Measurements from ENCODE around the gene QPRT. TPM values are rescaled to one million over a fixed set of nuclear protein-coding genes. Genes with fewer than 3 reads are reported as not detected.
"Not testable (repeated sequence)": the region's sequence is repeated elsewhere in the genome, so short reads cannot be mapped to it uniquely, and the experiment has no call there.

The QPRT gene
- total and polyA plus RNA-seq, 2 donors (not counting 1 experiment from before 2014, with no cell fraction given) = 0.06 to 0.22 TPM

DNA sequence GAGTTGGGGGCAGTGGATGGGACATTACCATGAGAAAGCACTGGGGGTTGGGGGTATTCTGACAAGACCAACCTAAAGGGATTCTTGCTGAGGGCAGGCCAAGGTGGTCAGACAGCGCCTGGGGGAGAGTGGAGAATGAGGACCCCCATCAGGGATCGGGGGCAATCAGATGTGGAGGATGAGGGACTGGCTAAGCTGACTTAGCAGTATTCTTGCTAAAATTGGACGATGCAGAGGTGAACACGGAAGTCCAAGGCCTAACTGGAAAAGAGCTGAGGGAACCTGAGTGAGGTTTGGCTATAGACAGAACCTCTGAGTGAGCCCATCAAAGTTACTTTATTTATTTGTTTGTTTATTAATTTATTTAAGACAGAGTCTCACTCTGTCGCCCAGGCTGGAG is 9.2 kb downstream of the QPRT start:
- no peak for TF ChIP-seq EZH2 (IDR thresholded peaks at IDR 0.05; ENCODE audit: borderline replicate concordance, insufficient read depth, low read depth, low read length, poor library complexity, severe bottlenecking)
- TF ChIP-seq, protein P1, sequence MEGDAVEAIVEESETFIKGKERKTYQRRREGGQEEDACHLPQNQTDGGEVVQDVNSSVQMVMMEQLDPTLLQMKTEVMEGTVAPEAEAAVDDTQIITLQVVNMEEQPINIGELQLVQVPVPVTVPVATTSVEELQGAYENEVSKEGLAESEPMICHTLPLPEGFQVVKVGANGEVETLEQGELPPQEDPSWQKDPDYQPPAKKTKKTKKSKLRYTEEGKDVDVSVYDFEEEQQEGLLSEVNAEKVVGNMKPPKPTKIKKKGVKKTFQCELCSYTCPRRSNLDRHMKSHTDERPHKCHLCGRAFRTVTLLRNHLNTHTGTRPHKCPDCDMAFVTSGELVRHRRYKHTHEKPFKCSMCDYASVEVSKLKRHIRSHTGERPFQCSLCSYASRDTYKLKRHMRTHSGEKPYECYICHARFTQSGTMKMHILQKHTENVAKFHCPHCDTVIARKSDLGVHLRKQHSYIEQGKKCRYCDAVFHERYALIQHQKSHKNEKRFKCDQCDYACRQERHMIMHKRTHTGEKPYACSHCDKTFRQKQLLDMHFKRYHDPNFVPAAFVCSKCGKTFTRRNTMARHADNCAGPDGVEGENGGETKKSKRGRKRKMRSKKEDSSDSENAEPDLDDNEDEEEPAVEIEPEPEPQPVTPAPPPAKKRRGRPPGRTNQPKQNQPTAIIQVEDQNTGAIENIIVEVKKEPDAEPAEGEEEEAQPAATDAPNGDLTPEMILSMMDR (IDR thresholded peaks at IDR 0.05) = no peak
- DNase-seq (no peak), ATAC-seq (ENCODE audit: low read depth) (no peak)
- Histone ChIP-seq H3K4me3 (ENCODE audit: control extremely low read depth in 1 of 5, extremely low read depth in 1 of 5, insufficient read depth in 1 of 5, low read depth in 2 of 5, low read length in 4 of 5) (no peak overlapping the region), H3K27ac (ENCODE audit: low read length in 2 of 2) (no peak overlapping the region), H3K4me1 (ENCODE audit: control insufficient read depth in 2 of 2, insufficient read depth in 2 of 2, low read length in 2 of 2) (peaks cover 0 to 11% of the 10 kb centered on the region in 2 donors), H3K9ac (ENCODE audit: low read length) (no peak overlapping the region), H3K4me2 (replicated peaks; ENCODE audit: low read depth, low read length, poor library complexity, severe bottlenecking) (no peak overlapping the region), H3K79me2 (ENCODE audit: control insufficient read depth, insufficient read depth, low read length) (no peaks in the 10 kb centered on the region), H4K20me1 (ENCODE audit: control insufficient read depth, insufficient read depth, low read length, poor library complexity, severe bottlenecking) (no peaks in the 10 kb centered on the region), H3K27me3 (replicated peaks in 1 of 4; ENCODE audit: control extremely low read depth in 1 of 4, control insufficient read depth in 3 of 4, insufficient read depth in 4 of 4, low read length in 3 of 4) (no peaks in the 10 kb centered on the region), H3K9me3 (ENCODE audit: control extremely low read depth in 1 of 3, control insufficient read depth in 2 of 3, insufficient read depth in 1 of 3, low read length in 2 of 3) (peaks cover 0 to 7% (median 0%) of the 10 kb centered on the region in 3 donors), H3K36me3 (replicated peaks in 1 of 2; ENCODE audit: control extremely low read depth in 1 of 2, control insufficient read depth in 1 of 2, extremely low read depth in 1 of 2, insufficient read depth in 2 of 2, low read length in 1 of 2) (no peaks in the 10 kb centered on the region), H2AFZ (ENCODE audit: insufficient read depth, low read depth, low read length, poor library complexity, severe bottlenecking) (no peak overlapping the region)
- WGBS (ENCODE audit: insufficient coverage) = 100% methylated on average over 4 of the region's 5 CpGs
- peaks cover 16% of the 10 kb centered on the region for H3K4me1 Mint-ChIP-seq
- POLR2A ChIA-PET = interaction anchor here (0.6 kb wide), 1 partner anchor 9 kb away, joined by 3 read pairs; the partner anchor contains the start of gene QPRT
- CTCF ChIA-PET = interaction anchor here (1.0 to 1.8 kb wide), 5 partner anchors 14 to 160 kb away, joined by 3 to 8 read pairs (median 3); no protein-coding TSS in a partner anchor
- H3K9me3 Mint-ChIP-seq (ENCODE audit: insufficient read depth) = no peaks in the 10 kb centered on the region
- intact Hi-C loops (cut with micrococcal nuclease) = no loop called here
- H3K27ac Mint-ChIP-seq = no peak overlapping the region
- no peaks in the 10 kb centered on the region for H3K27me3 Mint-ChIP-seq
- H3K4me3 Mint-ChIP-seq = no peak overlapping the region

DNA sequence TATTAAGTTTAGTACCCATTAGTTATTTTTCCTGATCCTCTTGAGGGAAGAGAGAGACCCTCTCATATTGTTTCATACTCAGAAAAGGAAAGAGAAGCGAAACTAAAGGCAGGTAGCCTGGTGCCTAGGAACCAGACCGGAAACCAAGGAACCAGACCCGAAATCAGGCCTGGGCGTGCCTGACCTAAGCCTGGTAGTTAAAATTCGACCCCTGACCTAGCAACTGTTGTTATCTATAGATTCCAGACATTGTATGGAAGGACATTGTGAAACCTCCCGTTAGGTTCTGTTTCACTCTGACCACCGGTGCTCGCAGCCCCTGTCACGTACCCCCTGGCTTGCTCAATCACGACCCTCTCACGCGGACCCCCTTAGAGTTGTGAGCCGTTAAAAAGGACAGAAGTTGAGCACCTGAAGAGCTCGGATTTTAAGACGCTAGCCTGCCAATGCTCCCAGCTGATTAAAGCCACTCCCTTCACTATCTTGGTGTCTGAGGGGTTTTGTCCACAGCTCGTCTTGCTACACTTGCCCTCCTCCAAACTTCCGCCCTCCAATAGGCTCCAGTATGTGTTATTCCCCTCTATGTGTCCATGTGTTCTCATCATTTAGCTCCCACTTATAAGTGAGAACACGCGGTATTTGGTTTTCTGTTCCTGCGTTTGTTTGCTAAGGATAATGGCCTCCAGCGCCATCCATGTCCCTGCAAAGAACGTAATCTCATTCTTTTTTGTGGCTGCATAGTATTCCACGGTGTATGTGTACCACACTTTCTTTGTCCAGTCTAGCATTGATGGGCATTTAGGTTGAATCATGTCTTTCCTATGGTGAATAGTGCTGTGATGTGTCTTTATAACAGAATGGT is 10.7 kb downstream of the QPRT start:
- H3K9ac ChIP-seq (ENCODE audit: low read length) = not testable (repeated sequence)

GRCh38 chr16:29692606-29693005 is 13.6 kb downstream of the QPRT start:
- 97% methylated on average over 17 of the region's 26 CpGs for WGBS (ENCODE audit: insufficient coverage)
- CTCF ChIA-PET = interaction anchor here (0.9 to 3.8 kb wide), 6 partner anchors 23 to 156 kb away, joined by 3 to 27 read pairs (median 5); no protein-coding TSS in a partner anchor
- POLR2A ChIA-PET; H3K27me3 Mint-ChIP-seq; H3K9me3 ChIP-seq (ENCODE audit: control extremely low read depth in 1 of 3, control insufficient read depth in 2 of 3, insufficient read depth in 1 of 3, low read length in 2 of 3); H3K4me3 ChIP-seq (ENCODE audit: control extremely low read depth in 1 of 5, extremely low read depth in 1 of 5, insufficient read depth in 1 of 5, low read depth in 2 of 5, low read length in 4 of 5); H2AFZ ChIP-seq (ENCODE audit: insufficient read depth, low read depth, low read length, poor library complexity, severe bottlenecking); H3K27ac Mint-ChIP-seq; H3K9me3 Mint-ChIP-seq (ENCODE audit: insufficient read depth); H3K27me3 ChIP-seq (replicated peaks in 1 of 4; ENCODE audit: control extremely low read depth in 1 of 4, control insufficient read depth in 3 of 4, insufficient read depth in 4 of 4, low read length in 3 of 4); H4K20me1 ChIP-seq (ENCODE audit: control insufficient read depth, insufficient read depth, low read length, poor library complexity, severe bottlenecking); H3K4me1 ChIP-seq (ENCODE audit: control insufficient read depth in 2 of 2, insufficient read depth in 2 of 2, low read length in 2 of 2); H3K79me2 ChIP-seq (ENCODE audit: control insufficient read depth, insufficient read depth, low read length); H3K4me3 Mint-ChIP-seq; H3K9ac ChIP-seq (ENCODE audit: low read length); ATAC-seq (ENCODE audit: low read depth); DNase-seq; H3K4me2 ChIP-seq (replicated peaks; ENCODE audit: low read depth, low read length, poor library complexity, severe bottlenecking); H3K27ac ChIP-seq (ENCODE audit: low read length in 2 of 2); H3K36me3 ChIP-seq (replicated peaks in 1 of 2; ENCODE audit: control extremely low read depth in 1 of 2, control insufficient read depth in 1 of 2, extremely low read depth in 1 of 2, insufficient read depth in 2 of 2, low read length in 1 of 2): not testable (repeated sequence)
- H3K4me1 Mint-ChIP-seq = peaks cover 13% of the 10 kb centered on the region
- intact Hi-C loops (cut with micrococcal nuclease) = loop anchor here (1.0 to 10.0 kb wide), 5 partner anchors 18 to 329 kb away; partner anchors contain the start of gene ASPHD1

More for the DNA sequence above, 10.7 kb downstream of the QPRT start:
- POLR2A ChIA-PET; H3K4me2 ChIP-seq (replicated peaks; ENCODE audit: low read depth, low read length, poor library complexity, severe bottlenecking); H3K4me3 Mint-ChIP-seq; H2AFZ ChIP-seq (ENCODE audit: insufficient read depth, low read depth, low read length, poor library complexity, severe bottlenecking); DNase-seq; ATAC-seq (ENCODE audit: low read depth); H3K27me3 ChIP-seq (replicated peaks in 1 of 4; ENCODE audit: control extremely low read depth in 1 of 4, control insufficient read depth in 3 of 4, insufficient read depth in 4 of 4, low read length in 3 of 4); H3K36me3 ChIP-seq (replicated peaks in 1 of 2; ENCODE audit: control extremely low read depth in 1 of 2, control insufficient read depth in 1 of 2, extremely low read depth in 1 of 2, insufficient read depth in 2 of 2, low read length in 1 of 2); H3K27me3 Mint-ChIP-seq; H3K79me2 ChIP-seq (ENCODE audit: control insufficient read depth, insufficient read depth, low read length); H3K9me3 Mint-ChIP-seq (ENCODE audit: insufficient read depth); H3K9me3 ChIP-seq (ENCODE audit: control extremely low read depth in 1 of 3, control insufficient read depth in 2 of 3, insufficient read depth in 1 of 3, low read length in 2 of 3); H4K20me1 ChIP-seq (ENCODE audit: control insufficient read depth, insufficient read depth, low read length, poor library complexity, severe bottlenecking); H3K27ac ChIP-seq (ENCODE audit: low read length in 2 of 2); H3K4me3 ChIP-seq (ENCODE audit: control extremely low read depth in 1 of 5, extremely low read depth in 1 of 5, insufficient read depth in 1 of 5, low read depth in 2 of 5, low read length in 4 of 5): not testable (repeated sequence)
- H3K4me1 ChIP-seq (ENCODE audit: control insufficient read depth in 2 of 2, insufficient read depth in 2 of 2, low read length in 2 of 2) = peaks cover 0 to 14% of the 10 kb centered on the region in 2 donors
- peak overlapping the region; percentile 20 for H3K27ac Mint-ChIP-seq
- WGBS (ENCODE audit: insufficient coverage) = 79% methylated on average over 20 of the region's 23 CpGs
- CTCF ChIA-PET = interaction anchor here (0.6 to 3.8 kb wide), 7 partner anchors 11 to 343 kb away, joined by 3 to 27 read pairs (median 4); no protein-coding TSS in a partner anchor
- peaks cover 16% of the 10 kb centered on the region for H3K4me1 Mint-ChIP-seq
- intact Hi-C loops (cut with micrococcal nuclease) = loop anchor here (10.0 kb wide), 1 partner anchor 215 kb away; the partner anchor contains the start of gene ASPHD1

All from B cell (primary cell).